ENCODE data around the gene ABCC11. TPM values are rescaled to one million over a fixed set of nuclear protein-coding genes. Genes with fewer than 3 reads are reported as not detected.

The ABCC11 gene
- total and polyA plus RNA-seq, 2 of the 13 experiments (the other 11 are each of a cell fraction or from before 2014, with no cell fraction given): 1.0 to 1.4 TPM

GRCh38 chr16:48223490-48223889, 23.8 kb downstream of the ABCC11 start (continued):
- TF ChIP-seq ARID5B (CRISPR knock-in tag; IDR thresholded peaks at IDR 0.05) (no peak), LRRFIP1 (CRISPR knock-in tag; conservative IDR thresholded peaks at IDR 0.05) (no peak), BRF2 (CRISPR knock-in tag; IDR thresholded peaks at IDR 0.05) (no peak), ZNF512 (CRISPR knock-in tag; IDR thresholded peaks at IDR 0.05) (no peak), TEF (CRISPR knock-in tag; IDR thresholded peaks at IDR 0.05) (no peak), ZNF850 (CRISPR knock-in tag; conservative IDR thresholded peaks at IDR 0.05) (no peak), ZBTB26 (CRISPR knock-in tag; IDR thresholded peaks at IDR 0.05; ENCODE audit: borderline replicate concordance) (no peak), ZNF207 (IDR thresholded peaks at IDR 0.05; ENCODE audit: borderline replicate concordance) (no peak), RXRB (CRISPR knock-in tag; IDR thresholded peaks at IDR 0.05; ENCODE audit: borderline replicate concordance) (no peak), REL (CRISPR knock-in tag; conservative IDR thresholded peaks at IDR 0.05) (no peak)

All from HepG2 (cell line).